Stimulated activated CD4-positive, alpha-beta T cell treated with anti-CD3 and anti-CD28 coated beads, Interleukin-4, amount 100 ng/mL, for 1 hour (primary cell): ENCODE measurements around the gene ERCC4.

Experiments used
- DNase-seq: peaks from one replicate; pipeline ENCODE4 v3.0.0-alpha.2; 2020

Gene ERCC4

DNA sequence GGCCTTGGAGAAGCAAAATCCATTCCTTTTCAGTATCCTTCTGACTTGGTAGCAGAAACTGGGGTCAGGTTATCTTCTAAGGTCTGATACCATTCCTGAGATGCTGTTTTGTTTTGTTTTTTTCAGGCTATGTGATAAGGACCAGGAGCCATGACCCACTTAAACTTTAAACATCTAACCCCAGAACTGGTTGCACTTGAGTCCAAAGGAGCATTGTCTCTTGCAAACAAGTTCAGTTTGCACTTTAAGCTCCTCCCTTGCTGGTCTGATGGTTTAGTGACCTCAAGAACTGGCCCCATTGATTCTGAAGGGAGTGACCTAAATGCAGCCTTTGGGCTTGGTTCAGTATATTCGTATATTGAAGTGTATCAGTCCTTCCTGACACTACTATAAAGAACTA lies 75.2 kb downstream of the ERCC4 start:
- DNase-seq, result no peak

DNA sequence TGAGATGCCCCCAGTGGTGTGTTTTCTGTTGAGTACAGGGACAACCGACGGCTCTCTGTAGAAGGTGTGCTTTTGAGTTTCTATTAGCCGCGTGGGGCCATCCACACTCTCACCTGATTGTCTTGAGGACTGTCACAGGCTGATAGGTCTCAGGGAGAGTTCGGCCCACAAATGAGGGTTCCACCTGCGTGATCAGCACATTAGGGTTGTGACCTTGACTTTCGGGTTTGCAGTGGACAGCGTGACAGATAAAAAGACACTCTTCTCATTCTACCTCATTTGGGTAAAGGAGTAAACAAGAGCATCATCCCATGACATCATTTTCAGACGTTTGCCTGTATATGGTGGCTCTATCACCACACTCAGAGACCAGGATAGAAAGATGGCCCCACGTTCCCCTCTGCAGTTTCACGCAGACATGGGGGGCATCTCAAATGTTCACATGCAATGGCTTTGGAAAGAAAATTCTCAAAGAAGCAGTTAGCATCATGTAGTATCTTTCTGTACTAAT lies 76.9 kb downstream of the ERCC4 start:
- no peak for DNase-seq

- no peak for DNase-seq
Observed at GRCh38 chr16:13997526-13997925, 77.6 kb downstream of the ERCC4 start.

GRCh38 chr16:13997933-13998332 lies 78.0 kb downstream of the ERCC4 start:
- DNase-seq, result no peak

- DNase-seq, result no peak
Observed at GRCh38 chr16:13999071-13999894, 79.3 kb downstream of the ERCC4 start.

- DNase-seq, result no peak
Observed at GRCh38 chr16:13999895-14000425, 80.0 kb downstream of the ERCC4 start.

DNA sequence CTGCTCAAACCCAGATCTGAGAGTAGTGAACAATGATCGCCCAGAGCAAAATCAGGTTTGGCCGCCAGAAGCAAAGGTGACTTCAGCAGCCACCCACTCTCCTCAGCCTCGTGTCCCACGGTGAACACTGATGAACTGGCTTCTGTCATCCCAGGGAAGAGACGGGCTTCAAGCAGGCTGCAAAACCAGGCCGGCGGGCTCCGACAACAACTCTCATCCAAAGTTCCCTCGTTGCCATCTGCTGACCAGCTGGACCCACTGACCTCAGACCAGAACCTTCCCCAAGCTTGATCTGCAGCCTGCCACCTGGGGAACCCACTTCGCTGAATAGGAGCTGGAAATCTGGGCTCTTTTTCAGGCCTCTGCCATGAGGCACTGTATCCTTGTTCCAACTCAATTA lies 81.6 kb downstream of the ERCC4 start:
- DNase-seq, result no peak
